ENCODE results near the gene OSTF1.

Gene OSTF1

DNA sequence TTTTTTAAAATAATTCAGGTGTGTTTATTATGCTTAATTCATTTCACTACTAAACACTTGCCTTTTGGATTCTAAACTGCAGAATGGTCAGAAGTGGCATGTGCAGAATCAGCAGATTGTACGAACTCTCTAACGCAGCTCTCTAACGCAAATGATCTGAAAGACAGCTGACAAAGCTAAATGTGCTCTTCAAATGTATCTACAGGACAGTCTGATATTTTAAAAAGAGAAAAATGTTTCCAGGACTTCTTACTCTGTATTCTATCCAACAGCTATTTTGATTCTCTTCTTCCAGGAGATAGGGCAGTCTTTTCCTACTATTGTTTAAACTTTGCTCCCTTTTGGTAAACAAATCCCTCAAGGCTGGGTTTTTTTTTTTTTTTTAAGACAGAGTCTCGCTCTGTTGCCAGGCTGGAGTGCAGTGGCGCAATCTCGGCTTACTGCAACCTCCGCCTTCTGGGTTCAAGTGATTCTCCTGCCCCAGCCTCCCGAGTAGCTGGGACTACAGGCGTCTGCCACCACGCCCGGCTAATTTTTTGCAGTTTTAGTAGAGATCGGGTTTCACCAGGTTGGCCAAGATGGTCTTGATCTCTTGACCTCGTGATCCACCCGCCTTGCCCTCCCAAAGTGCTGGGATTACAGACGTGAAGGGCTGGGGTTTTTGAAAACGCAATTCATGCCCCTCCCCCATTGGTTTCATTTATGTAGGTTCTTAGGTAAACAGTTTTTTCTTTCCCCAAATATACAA is 1.6 kb upstream of the OSTF1 start:
- no peak for DNase-seq

DNA sequence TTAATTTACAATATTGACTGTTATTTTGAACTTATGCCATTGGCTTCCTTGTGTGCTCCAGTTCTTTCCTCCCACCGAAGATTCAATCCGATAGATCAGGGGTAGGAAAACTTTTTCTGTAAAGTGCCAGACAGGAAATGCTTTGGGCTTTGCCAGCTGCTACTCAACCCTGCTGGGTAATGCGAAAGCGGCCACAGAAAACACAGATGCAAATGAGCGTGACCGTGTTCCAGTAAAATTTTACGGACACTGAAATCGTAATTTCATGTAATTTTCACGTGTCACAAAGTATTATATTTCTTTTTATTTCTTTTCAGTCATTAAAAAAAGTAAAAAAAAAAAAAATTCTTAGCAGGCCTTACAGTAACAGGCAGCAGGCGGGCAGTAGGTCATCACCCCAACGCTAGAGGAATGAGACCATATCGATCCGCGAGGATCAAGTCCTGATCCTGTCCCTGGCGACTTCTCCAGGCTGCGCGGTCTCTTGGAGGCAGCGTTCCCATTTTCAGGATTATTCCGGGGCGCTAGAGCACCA is 958 bp upstream of the OSTF1 start:
- DNase-seq, result no peak

GRCh38 chr9:75088646-75089372 is 495 bp downstream of the OSTF1 start:
- DNase-seq, result no peak

DNA sequence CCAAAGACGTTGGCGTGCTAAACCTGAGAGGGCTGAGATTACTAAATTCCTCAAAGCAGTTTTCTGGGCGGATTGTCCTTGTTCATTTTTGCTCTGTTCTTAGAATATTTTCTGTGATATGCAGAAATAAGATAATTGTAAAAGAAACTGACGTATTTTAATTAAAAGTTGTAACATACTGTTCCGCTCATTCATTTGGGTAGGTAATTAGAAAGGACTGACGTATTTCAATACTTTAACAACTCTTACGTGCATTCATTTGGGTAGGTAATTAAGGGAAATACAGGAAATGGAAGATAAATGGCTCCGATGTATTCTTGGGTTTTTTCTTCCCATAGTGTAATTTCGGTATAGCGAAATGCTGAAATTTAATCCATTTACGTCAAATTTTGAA is 1.1 kb downstream of the OSTF1 start:
- no peak for DNase-seq

DNA sequence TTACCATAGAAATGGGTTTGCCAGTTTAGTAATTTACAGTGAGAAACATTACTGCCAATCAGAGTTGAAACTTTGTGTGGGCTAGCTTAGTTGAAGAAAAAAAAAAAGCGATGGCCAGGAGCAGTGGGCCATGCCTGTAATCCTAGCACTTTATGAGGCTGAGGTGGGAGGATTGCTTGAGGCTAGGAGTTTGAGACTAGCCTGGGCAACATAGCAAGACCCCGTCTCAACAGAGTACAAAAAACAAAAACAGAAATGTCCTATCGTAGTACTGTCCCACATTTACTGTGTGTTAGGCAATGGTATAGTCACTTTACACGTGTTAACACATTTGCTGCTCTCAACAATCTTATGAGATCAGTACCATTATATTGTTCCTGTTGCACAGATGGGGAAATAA is 2.3 kb downstream of the OSTF1 start:
- DNase-seq, result no peak

DNA sequence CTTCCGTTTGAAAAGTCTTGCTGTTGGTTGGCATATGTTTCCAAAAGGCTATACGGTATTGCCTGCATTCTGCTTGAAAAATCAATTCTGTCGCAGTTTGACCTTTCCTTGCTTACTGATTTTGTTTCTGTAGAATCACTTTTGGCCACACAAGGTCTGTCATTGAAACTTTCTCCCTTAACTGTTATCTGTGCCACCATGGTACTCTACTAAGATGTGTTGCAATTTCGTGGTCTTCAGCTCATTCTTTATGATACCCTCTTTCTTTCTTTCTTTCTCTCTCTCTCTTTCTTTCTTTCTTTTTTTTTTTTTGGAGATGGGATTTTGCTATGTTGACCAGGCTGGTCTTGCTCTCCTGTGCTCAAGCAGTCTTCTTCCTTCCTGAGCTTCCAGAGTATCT is 4.5 kb downstream of the OSTF1 start:
- no peak for DNase-seq

DNA sequence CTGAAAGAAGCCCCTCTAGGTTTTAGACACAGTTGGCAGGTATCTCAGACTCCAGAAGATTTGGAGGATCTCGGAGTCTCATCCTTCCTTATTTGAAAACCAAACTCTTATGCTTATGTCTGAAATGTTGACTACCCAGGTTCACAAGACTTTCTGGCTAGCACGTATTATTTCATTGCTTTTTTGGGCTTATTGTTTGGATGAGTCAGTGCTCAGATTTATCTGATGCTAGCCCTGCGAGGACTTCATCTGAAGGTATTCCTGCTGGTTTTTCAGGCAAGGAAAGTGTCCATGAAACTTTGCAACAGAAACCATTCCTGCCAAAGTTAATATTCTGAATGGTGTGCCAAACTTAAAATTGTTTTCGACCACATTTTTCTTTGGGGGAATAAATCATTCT is 8.5 kb downstream of the OSTF1 start:
- DNase-seq, result no peak

DNA sequence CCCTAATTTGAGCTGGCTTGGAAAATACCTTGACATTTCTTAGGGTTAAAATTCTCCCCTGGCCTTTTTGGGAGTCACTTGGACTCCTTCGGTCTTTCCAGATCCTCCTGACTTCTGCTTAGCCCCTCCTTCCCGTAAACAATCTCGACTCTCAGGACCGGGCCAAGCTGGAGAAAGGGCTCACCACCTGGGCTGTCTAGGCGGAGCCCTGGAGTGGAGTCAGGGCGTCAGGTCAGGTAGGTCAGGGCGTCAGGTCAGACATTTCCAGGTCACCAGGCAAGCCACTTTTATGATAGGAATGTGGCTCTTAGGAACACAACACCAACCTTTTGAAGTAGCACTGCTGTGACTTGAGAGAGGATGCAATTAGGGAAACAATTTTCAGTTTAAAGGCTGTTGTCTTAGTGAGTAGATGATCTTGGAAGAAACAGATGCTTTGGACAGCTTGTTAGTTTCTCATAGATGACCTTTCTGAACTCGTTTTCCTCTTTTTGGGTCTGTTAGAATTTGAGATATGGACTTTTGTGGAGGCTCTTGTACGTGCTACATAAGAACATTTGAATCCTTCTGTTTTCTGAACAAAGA is 12.8 kb downstream of the OSTF1 start:
- no peak for DNase-seq

GRCh38 chr9:75102177-75102790 is 14.0 kb downstream of the OSTF1 start:
- no peak for DNase-seq

- no peak for DNase-seq
These were observed 16.3 kb downstream of the OSTF1 start for GRCh38 chr9:75104607-75105006.

- no peak for DNase-seq
These were observed 16.8 kb downstream of the OSTF1 start for GRCh38 chr9:75105019-75105540.

- DNase-seq, result no peak
These were observed 17.5 kb downstream of the OSTF1 start for GRCh38 chr9:75105841-75106240.

DNA sequence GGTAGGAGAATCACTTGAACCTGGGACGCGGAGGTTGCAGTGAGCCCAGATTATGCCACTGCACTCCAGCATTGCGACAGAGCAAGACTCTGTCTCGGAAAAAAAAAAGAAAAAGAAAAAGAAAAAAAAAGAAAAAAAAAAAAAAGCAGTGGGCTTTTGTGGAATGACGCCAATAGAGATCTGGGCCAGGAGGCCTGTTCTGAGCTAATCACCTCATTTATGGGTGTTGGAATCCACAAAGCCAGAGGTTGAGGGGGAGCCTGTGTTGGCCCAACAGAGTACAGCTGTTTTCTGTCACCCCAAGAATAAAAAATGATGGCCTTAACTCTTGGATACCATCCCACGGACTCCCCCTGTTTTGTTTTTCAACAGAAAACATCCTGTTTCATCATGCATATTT is 18.5 kb downstream of the OSTF1 start:
- no peak for DNase-seq

DNA sequence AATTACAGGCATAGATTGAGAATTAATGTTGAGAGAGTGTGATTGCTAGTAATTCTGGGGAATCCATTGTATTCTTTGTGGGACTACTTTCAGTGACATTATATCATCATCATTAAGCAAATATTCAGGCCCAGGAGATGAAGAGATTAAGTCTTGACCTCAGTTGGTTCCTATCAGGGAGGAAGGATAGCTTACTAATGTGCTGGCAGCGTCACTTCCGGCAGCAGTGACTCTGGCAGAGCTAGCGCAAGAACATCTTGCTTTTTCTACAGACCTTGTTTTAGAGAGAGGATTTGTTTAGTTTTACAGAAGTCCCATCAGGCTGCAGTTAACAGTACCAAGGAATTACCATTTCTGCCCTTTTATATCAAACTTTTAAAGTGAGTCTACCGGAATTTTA is 20.3 kb downstream of the OSTF1 start:
- no peak for DNase-seq

DNA sequence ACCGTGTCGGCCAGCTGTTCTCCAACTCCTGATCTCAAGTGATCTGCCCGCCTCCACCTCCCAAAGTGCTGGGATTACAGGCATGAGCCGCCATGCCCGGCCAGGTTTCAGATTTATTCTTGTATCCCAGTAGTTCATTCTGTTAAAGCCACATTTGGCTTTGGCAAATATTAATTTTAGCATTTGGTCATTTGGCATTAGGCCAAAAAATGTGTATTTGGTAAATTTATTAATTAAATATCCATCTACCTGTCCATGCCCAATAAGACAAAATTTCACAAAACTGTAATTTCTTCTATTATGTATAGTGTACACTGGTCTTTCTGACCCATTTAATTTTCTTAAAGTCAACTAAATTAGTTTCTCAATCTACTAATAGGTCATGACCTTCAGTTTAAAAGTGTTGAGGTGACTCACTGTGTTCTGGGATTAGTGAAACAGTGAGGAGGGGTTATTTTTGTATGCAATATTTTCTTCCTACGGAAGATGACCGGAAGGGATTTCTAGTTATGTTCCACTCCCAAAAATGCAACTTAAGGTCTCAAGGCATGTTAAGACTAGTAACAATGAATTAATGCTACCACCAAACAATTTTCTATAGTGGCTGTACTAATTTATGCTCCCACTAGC is 21.0 kb downstream of the OSTF1 start:
- no peak for DNase-seq

DNA sequence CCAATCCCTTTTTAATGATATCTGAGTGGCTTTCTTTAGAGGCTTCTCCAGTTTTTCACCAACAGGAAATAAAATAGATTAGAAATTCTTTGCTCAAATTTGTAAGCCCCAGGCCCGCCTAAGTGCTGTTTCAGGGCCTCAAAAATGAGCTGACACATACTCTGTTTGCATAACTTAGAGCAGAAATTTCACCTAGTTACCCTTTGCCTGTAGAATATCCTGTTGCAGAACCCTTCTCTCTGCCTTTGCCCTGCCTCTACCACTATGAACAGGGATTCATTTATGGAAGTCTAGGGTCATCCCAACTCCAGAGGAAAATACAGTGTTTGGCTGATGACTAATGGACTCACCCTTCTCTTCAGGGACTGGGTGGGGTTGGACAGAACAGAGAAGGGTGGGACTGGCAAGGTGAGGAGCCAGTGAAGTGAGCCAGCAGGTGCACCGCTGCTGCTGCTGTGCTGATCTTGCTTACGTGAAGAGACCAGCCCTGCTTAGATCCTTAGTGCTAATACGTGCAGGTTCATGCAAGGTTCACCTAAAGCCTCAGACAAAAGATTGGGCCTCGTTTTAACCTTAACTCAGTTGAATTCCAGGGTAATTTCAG is 22.8 kb downstream of the OSTF1 start:
- peak; percentile 5 for DNase-seq

GRCh38 chr9:75112789-75113188 is 24.5 kb downstream of the OSTF1 start:
- DNase-seq, result no peak

- DNase-seq, result no peak
These were observed 28.0 kb downstream of the OSTF1 start for GRCh38 chr9:75116306-75116705.

- DNase-seq, result no peak
These were observed 29.2 kb downstream of the OSTF1 start for GRCh38 chr9:75117564-75117963.

DNA sequence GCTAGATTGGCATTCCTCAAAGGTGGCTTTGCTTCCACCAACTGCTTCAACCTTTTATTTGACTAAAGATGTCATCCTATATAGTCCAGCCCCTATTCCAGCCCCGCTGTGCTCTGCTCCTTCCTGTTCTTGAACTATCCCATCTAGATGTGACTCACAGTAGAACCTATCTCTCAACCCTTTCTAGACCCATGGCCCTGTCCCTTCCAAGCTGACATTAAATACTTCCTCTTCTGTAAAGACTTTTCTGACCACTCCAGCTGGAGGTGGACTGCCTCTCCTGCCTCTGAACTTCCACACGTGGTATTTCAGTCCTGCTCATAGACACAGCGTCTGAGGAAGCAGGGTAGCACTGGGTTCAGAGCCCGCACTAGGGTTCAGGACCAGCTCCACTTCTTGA is 32.4 kb downstream of the OSTF1 start:
- DNase-seq, result no peak

GRCh38 chr9:75121914-75122558 is 33.7 kb downstream of the OSTF1 start:
- DNase-seq, result no peak

DNA sequence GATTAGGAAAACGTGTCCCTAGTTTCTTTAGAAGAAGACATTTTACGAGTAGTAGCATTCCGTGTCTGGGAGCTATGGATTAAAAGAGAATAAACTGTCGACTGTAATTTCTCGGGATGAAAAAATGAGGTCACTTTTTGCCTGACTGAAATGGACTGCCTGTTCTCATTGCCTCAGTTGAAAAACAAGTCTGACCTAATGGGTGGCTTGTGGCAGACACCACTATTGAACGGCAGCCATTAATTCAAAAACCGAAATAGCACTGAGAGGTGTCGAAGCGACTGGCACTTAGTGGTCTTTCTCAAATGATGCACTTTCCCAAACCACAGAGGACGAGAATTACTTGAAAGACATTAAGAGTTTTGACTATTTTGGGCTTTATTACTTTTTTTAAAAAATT is 35.4 kb downstream of the OSTF1 start:
- DNase-seq, result no peak
